HG02884 (cell line): ENCODE data around the gene GGA1.
"Not testable (repeated sequence)": the region's sequence is repeated elsewhere in the genome, so short reads cannot be mapped to it uniquely, and the experiment has no call there.

Experiments
- ATAC-seq: cut with Tn5 transposase; IDR thresholded peaks from one replicate; pipeline ENCODE4 v1.9.1; 2021; ENCODE audit warnings: mild to moderate bottlenecking, moderate library complexity; ENCODE audit not compliant: unreplicated experiment

The GGA1 gene

DNA sequence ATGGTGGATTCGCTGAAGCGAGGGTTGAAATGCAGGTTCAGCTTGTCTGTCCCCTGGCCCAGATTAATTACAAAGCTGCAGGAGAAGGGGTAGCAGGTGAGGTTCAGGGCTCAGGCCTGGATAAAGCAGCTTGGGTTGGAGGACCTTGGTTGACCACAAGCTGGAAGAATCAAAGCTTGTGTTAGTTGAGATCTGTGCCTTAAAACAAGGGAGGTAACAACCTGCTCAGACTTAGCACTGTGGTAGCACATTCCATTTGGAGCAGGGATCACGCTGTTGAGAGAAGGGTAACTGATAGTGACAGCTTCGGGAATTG lies 38.0 kb upstream of the GGA1 start:
- no peak for ATAC-seq

DNA sequence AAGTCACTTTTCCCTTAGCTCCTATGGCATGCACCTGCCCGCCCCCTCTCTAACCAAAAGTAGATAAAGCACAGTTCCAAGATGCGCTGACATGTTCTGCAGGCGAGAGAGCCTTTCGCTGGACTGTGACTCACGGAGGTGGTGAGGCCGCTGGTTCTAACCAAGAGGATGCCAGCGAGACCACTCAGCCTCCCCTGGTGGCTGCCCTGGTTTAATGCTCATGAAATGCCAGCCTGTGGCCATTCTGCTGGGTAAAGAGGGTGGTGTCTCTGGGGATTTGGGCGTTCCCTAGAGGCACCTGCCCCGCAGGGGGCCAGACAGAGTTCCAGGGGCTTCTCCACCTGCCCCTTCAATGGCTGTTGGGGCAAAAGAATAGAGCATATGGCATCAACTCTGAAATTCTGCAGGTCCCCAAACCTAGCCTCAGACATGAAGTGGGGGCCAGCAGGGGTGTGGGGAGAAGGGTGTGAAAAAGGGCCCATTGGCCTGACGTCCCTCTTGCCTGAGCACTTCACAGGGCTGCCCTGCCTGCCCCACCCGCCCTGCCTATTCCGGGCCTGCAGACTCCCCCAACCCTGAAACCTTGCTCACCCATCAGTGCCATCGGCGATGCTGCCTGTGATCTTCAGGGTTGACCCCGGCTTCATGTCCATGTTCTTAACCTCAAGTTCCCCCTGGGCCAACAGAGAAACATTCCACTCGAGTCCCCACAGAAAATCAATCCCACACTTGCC lies 37.2 kb upstream of the GGA1 start:
- ATAC-seq: no peak

DNA sequence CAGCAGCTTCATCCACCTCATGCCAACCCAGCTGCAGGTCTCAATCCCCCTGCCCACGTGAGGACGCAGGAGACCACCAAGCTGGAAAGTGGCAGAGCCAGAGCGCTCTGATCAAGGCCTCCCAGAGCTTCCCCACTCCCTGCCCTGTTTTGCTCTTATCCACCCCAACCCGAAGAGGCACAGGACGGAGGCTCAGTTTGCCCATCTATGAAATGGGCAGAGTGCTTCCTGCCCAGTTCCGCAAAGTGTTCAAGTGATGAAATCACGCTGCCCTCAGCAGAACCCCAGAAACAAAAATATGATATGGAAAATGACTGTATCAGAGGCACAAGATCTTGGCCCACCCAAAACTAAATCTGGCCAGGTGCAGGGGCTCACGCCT lies 36.7 kb upstream of the GGA1 start:
- no peak for ATAC-seq

DNA sequence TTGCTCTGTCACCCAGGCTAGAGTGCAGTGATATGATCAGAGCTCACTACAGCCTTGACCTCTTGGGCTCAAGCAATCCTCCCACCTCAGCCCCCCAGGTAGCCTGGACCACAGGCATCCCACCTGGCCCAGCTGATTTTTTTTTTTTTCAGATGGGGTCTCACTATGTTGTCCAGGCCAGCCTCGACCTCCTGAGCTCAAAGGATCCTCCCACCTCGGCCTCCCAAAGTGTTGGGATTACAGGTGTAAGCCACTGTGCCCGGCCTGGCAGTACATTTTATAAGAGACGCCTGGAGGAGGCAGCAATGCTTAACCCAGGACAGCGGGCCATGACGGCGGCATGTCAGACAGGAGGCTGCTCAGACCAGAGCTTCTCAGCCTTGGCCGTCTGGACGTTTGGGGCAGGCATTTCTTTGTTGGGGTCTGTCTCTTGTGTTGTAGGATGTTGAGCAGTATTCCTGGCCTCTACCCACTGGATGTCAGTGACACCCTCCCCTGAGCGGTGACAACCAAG lies 33.1 kb upstream of the GGA1 start:
- ATAC-seq: no peak

DNA sequence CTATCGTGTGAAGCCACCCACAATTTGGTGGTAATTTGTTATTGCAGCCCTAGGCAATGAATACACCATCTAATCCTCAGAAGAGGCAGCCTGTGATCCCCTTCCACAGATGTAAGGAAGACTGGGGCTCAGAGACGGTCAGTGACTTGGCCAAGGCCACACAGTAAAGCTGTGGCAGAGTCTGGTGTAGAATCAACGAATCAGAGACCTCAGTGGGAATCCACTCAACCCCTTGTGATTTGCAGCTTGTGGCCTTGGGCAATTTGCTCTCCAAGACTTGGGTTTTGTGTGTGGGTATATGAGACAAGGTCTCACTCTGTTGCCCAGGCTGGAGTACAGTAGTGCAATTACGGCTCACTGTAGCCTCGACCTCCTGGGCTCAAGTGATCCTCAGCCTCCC lies 30.6 kb upstream of the GGA1 start:
- ATAC-seq: no peak

DNA sequence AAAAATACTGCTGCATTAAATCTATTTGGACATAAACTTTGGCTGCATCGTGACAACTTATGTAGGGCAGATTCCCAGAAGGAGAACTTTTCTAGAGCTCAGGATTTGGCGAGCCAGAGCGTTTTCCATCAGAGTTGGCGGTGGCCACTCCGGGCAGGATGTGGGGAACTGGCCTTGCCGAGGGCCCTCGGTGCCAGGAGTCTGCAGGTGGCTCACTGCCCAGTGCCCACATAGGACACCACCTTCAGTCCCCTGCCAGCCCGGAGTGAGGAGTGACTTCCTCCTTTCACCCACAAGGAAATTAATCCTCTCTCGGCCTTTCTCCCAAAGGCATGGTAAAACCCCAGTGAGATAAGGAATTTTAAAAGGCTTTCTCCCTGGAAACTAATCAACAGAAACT lies 27.1 kb upstream of the GGA1 start:
- no peak for ATAC-seq

DNA sequence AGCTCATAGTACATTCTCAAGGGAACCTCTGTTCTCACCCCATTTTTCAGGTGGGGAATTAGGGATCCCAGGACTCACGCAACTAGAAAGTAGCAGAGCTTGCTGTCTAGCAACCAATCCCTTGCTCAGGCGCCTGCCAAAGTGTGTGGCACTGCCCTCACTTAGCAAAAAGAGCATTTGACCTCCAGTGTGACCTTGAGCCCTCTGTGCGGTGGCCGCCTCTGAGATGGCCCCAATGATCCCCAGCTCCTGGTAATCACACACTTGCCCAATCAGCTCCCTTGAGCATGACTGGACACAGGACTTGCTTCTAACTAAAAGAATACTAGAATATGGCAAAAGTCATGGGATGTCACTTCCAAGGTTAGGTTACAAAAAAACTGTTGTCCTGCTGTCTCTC lies 26.1 kb upstream of the GGA1 start:
- no peak for ATAC-seq

DNA sequence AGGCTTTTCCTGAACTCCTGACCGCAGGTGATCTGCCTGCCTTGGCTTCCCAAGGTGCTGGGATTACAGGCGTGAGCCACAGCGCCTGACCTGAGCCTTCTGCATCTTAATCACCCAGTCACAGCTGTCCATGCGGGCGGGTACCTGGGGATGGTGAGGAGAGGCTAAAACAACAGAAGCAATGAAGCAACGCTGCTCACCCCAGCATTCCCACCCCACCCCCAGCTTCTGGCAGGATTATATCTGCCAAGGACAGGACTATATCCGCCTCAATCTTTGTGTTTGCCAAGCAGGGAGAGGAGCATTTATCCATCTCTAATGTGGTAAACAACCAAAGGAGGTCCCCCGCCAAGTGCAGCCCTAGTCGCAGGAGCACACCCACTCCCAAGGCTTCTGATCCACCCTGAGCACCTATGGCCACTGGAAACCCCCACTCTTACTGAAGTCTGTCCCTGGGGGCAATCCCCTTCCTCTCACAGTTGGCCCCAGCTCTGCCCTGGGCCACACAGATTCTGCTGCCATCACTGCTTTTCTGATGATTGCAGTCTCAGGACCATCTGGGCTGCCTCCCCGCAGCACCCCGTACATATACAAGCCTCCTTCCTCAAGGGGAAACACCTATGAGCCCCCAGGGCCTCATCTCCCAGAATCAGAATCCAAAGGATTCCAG lies 20.0 kb upstream of the GGA1 start:
- no peak for ATAC-seq

DNA sequence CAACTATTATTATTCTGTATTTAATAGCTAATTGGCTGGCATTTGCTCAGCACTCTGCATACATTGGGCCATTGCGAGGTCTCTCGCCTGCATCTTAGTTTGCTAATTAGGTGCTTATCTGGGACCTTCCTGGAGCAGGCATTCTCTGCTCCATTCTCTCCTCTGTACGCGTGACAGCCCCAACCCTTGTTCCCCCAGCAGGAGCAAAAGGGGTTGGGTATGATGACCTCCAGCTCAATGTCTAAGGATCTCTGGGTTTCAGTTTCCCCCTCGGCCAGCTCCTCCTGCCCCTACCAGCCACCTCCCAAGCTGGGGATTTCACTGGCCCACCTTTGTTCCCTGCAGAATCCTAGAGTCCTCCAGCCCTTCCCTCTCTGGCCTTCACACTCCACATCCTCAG lies 19.0 kb upstream of the GGA1 start:
- no peak for ATAC-seq

DNA sequence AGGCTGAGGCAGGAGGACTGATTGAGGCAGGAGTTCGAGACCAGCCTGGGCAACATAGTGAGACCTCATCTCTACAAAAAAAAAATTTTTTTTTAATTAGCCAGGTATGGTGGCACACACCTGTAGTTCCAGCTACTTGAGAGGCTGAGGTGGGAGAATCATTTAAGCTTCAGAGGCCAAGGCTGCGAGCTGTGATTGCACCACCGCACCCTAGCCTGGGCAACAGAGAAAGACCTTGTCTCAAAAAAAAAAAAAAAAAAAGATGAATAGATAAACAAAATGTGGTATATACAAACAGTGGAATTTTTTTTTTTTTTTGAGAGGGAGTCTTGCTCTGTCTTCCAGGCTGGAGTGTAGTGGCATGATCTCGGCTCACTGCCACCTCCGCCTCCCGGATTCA lies 17.6 kb upstream of the GGA1 start:
- not testable (repeated sequence) for ATAC-seq

DNA sequence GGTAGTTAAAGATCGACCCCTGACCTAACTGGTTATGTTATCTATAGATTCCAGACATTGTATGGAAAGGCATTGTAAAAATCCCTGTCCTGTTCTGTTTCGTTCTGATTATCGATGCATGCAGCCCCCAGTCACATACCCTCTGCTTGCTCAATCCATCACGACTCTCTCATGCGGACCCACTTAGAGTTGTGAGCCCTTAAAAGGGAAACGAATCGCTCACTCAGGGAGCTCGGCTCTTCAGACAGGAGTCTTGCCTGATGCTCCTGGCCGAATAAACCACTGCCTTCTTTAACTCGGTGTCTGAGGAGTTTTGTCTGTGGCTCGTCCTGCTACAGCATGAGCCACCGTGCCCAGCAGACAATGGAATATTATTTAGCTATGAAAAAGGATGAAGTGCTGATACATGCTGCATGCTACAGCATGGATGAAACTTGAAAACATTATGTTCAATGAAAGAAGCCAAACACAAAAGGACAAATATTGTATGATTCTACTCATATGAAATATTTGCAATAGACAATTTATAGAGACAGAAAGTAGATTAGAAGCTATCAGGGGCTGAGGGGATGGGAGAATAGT lies 16.7 kb upstream of the GGA1 start:
- no peak for ATAC-seq

DNA sequence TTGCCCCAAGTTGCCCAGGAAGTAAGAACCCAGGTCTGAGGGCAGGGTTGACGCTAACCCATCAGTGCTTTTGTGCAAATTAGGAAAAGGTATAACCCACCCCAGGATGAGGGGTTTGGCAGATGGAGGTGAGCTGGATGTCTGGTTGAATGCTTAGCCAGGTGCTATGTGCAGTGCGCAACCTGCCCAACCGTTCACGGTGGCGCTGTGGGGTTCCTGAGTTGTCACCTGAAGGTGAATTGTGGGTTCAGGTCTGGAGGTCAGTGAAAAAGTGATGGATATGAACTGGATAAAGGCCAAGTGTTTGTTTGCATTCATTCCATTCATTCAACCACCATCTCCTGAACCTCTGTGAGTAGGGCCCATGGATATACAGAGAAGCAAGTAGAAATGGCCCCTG lies 14.4 kb upstream of the GGA1 start:
- no peak for ATAC-seq

DNA sequence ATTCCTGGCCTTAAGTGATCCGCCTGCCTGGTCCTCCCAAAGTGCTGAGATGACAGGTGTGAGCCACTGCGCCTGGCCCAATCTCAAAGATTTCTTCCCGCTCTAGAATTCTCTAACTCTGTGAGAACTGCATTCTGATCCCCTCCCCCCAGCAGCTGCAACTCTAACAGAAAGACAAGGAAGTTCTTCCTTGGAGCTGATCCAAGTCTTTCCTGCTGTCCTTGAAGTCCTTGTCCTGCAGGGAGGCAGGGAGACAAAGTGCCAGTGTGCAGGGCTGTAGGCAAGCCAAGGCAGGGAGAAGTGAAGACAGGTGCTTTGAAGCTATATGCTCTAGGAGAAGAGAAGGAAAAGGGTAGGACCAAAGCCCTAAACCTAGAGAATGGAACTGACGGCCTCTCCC lies 9.5 kb upstream of the GGA1 start:
- ATAC-seq: no peak

DNA sequence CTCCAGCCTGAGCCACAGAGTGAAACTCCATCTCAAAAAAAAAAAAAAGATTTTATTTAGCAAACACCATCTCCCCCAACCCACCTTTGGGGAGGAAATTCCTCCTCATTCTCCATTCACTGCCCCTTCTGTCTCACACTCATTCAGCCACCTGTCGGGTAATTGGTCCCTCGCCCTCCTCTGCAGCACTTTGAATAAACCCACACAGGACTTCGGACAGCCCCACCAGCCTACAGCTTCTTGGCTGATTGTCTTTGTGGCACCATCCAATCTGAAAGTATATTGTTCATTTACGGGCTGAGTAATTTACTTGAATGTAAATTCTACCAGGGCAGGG lies 7.5 kb upstream of the GGA1 start:
- ATAC-seq: no peak

DNA sequence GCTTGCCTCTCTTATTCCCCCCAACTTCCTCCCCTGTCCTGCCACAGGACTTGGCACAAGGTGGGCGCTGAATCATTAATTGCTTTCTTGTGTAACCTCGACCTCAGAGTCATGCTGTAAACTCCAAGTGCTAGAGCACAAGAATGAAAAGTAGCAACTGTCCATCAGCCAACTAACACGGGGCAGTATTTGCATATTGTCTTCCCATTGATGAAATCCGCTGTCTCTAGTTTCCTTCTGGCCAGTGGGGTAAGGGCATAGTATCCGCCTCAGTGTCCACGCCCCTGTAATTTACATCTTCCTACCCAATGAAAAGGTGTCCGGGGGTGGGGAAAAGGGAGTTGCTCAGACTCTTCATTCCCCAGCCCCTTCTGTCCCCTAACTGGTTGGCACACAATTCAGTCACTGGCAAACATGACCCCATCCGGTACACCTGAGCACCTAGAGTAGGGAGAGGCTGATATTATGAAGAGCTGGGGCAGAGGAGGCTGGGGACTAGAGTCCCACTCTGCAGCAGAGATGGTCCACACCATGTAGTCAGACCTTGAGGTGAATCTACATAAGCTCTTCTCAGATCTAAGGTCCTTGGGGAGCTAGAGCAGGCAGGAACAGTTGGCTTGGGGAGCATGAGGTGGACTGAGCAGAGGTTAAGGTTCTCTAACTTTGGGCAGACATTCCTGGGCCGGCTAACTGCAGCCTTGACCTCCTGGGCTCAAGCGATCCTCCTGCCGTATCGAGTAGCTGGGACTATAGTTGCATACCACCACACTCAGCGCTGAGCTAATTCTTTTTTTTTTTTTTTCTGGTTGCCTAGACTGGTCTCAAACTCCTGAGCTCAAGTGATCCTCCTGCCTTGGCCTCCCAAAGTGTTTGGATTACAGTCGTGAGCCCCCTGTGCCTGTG lies 6.8 kb upstream of the GGA1 start:
- ATAC-seq: no peak

DNA sequence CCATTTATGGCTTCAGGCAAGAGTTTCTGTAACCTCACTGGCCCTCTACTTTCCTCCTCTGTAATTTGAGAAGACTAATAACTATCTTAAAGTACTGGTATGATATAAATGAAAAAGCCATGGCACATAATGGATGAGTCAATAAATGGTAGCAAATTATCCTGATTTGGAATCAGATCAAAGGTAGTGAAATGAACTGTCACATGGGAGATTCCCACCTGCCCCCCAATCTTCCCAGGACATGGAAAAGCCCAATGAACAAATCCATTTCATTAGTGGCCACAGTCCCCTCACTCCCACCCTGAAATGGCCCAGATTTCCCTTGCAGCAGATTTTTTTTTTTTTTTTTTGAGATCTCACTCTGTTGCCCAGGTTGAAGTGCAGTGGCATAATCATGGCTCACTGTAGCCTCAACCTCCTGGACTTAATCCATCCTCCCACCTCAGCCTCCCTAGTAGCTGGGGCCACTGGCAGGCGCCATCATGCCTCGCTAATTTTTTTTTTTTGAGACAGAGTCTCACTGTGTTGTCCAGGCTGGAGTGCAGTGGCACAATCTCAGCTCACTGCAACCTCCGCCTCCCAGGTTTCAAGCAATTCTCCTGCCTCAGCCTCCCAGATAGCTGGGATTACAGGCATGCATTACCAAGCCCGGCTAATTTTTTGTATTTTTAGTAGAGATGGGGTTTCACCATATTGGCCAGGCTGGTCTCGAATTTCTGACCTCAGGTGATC lies 5.9 kb upstream of the GGA1 start:
- ATAC-seq: not testable (repeated sequence)

DNA sequence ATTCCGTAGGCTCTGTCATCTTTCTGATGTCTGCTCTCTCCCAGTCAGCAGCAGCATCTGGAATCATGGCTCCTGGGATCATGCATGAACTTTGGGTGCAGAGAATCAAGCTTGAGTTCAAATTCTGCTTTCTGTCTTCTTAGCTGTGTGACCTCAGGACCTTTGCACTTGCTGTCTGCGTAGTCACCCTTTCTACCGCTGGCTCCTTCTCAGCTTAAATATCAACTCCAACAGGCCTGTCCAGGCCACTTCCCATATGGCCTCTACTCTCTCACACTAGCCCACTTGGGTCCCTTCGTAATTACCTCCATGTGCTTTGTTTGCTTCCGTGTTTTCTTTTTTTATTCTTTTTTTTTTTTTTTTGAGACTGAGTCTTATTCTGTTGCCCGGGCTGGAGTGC lies 4.6 kb upstream of the GGA1 start:
- ATAC-seq: no peak

DNA sequence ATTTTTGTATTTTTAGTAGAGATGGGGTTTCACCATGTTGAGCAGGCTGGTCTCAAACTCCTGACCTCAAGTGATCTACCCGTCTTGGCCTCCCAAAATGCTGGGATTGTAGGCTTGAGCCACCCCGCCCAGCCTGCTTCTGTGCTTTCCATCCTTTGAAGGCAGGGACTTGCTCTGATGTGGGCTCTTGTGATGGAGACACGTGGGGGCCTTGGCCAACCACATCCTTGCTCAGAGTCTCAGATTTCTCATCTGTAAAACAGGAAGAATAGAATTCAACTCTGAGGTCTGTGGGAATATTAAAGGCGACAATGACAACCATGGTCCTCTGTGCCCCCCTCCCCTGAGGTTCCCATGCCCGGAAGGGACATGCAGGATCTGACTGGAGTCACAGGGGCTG lies 3.8 kb upstream of the GGA1 start:
- ATAC-seq: no peak

DNA sequence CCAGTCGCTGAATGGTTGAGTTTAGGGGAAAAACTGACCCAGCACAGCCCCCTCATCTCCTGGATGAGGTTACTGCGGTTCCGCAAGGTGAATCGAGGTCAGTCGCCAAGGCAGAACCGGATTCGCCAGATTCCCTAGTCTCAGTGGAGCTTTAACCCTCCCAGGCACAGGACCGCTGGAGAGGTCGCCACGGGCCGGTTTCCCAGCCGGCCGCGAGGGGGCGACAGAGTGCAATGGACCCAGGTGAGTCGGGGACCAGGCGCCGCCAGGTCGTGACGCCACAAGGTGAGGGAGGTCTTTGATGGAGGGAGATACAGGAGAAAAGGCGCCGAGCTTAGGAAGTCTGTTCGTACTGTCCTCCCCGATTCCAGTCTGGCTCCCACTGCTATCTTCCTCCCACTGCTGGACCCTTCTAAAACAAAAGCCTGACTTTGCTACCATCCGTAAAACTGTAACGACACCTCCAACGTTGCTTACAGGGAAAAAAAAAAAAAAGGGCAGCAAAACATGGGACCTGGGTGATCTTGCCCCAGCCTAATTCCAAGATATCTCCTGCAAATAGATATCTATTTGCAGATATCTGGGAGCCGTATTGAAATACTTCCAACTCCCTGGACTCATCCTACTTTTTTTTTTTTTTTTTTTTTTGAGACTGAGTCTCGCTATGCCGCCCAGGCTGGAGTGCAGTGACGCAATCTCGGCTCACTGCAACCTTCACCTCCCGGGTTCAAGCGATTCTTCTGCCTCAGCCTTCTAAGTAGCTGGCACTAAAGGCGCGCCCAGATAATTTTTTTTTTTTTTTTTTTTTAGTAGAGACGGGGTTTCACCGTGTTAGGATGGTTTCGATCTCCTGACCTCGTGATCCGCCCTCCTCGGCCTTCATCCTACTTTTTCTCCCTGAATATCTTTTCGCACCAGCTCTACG lies 1.4 kb upstream of the GGA1 start:
- ATAC-seq: no peak

DNA sequence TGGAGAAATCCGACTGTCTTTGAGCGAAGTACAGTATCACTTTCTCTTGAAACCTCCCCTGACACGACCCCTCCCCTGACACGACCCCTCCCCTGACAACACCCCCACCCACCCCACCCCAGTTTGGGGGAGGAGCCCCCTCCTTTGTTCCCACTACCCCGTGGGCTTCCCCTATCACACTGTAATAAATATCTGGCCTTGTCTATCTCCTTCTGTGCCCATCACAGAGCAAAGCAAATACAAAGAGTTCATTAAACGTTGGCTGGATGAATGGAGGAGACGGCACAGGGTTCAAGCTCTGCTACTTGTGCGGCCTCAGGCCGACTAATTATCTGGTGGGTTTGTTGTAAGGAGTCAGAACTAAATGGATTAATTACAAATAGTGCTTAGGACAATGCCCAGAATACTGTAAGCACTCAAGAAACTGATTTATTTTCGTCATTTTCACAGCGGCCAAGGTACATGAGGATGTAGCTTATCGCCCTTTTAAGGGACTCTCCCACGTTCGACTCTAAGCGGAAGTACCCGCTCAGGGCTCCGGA lies 628 bp upstream of the GGA1 start:
- no peak for ATAC-seq
